ENCODE measurements around the gene C22orf39. TPM values are rescaled to one million over a fixed set of nuclear protein-coding genes. Genes with fewer than 3 reads are reported as not detected.

C22orf39 gene
- total RNA-seq, 1 donor = 14.8 TPM

- DNase-seq (ENCODE audit: insufficient read length, low spot score, missing footprints) = no peak
- Histone ChIP-seq H3K4me3 (ENCODE audit: insufficient read depth, low read length) (no peak overlapping the region), H3K4me2 (ENCODE audit: insufficient read depth, low read length) (peak overlapping the region; percentile 0), H3K27me3 (ENCODE audit: insufficient read depth, low read length) (no peaks in the 10 kb centered on the region), H3K36me3 (ENCODE audit: insufficient read depth, low read length) (peaks cover 55% of the 10 kb centered on the region), H3K9me3 (ENCODE audit: low read depth, low read length) (no peaks in the 10 kb centered on the region), H2AFZ (ENCODE audit: low read length) (no peak overlapping the region), H3K27ac (ENCODE audit: low read depth, low read length) (peak overlapping the region; percentile 33), H4K20me1 (ENCODE audit: insufficient read depth, low read length) (peaks cover 8% of the 10 kb centered on the region), H3K79me2 (ENCODE audit: insufficient read depth, low read length) (peaks cover 4% of the 10 kb centered on the region), H3K4me1 (ENCODE audit: insufficient read depth, low read length) (peaks cover 10% of the 10 kb centered on the region)
- TF ChIP-seq CTCF (IDR thresholded peaks at IDR 0.05; ENCODE audit: extremely low read depth, low read depth, low read length) = no peak
These were observed 16.3 kb upstream of the C22orf39 start for GRCh38 chr22:19463491-19464469.

GRCh38 chr22:19463008-19463407 lies 15.5 kb upstream of the C22orf39 start:
- H3K27me3 ChIP-seq (ENCODE audit: insufficient read depth, low read length) = no peaks in the 10 kb centered on the region
- H3K36me3 ChIP-seq (ENCODE audit: insufficient read depth, low read length) = peaks cover 51% of the 10 kb centered on the region
- H3K79me2 ChIP-seq (ENCODE audit: insufficient read depth, low read length) = peaks cover 2% of the 10 kb centered on the region
- no peak overlapping the region for H2AFZ ChIP-seq (ENCODE audit: low read length)
- no peaks in the 10 kb centered on the region for H3K9me3 ChIP-seq (ENCODE audit: low read depth, low read length)
- H3K27ac ChIP-seq (ENCODE audit: low read depth, low read length) = peak overlapping the region; percentile 33
- H3K4me2 ChIP-seq (ENCODE audit: insufficient read depth, low read length) = no peak overlapping the region
- H3K4me3 ChIP-seq (ENCODE audit: insufficient read depth, low read length) = no peak overlapping the region
- peaks cover 3% of the 10 kb centered on the region for H4K20me1 ChIP-seq (ENCODE audit: insufficient read depth, low read length)
- no peak for TF ChIP-seq CTCF (IDR thresholded peaks at IDR 0.05; ENCODE audit: extremely low read depth, low read depth, low read length)
- peaks cover 10% of the 10 kb centered on the region for H3K4me1 ChIP-seq (ENCODE audit: insufficient read depth, low read length)
- no peak for DNase-seq (ENCODE audit: insufficient read length, low spot score, missing footprints)

- Histone ChIP-seq H3K9me3 (ENCODE audit: low read depth, low read length) (no peaks in the 10 kb centered on the region), H3K4me2 (ENCODE audit: insufficient read depth, low read length) (no peak overlapping the region)
These were observed 14.0 kb upstream of the C22orf39 start for GRCh38 chr22:19461506-19461905.

More at GRCh38 chr22:19461506-19461905, 14.0 kb upstream of the C22orf39 start:
- Histone ChIP-seq H3K4me3 (ENCODE audit: insufficient read depth, low read length) (no peak overlapping the region), H3K27ac (ENCODE audit: low read depth, low read length) (no peak overlapping the region), H2AFZ (ENCODE audit: low read length) (no peak overlapping the region), H3K27me3 (ENCODE audit: insufficient read depth, low read length) (no peaks in the 10 kb centered on the region), H3K36me3 (ENCODE audit: insufficient read depth, low read length) (peaks cover 47% of the 10 kb centered on the region), H3K79me2 (ENCODE audit: insufficient read depth, low read length) (no peaks in the 10 kb centered on the region), H3K4me1 (ENCODE audit: insufficient read depth, low read length) (peaks cover 10% of the 10 kb centered on the region), H4K20me1 (ENCODE audit: insufficient read depth, low read length) (no peaks in the 10 kb centered on the region)
- no peak for TF ChIP-seq CTCF (IDR thresholded peaks at IDR 0.05; ENCODE audit: extremely low read depth, low read depth, low read length)
- no peak for DNase-seq (ENCODE audit: insufficient read length, low spot score, missing footprints)
